ENCODE results near the gene ATP6V1B1. TPM values are rescaled to one million over a fixed set of nuclear protein-coding genes. Genes with fewer than 3 reads are reported as not detected.

The ATP6V1B1 gene
- total RNA-seq, 1 donor from 2014 or later: not detected

DNA sequence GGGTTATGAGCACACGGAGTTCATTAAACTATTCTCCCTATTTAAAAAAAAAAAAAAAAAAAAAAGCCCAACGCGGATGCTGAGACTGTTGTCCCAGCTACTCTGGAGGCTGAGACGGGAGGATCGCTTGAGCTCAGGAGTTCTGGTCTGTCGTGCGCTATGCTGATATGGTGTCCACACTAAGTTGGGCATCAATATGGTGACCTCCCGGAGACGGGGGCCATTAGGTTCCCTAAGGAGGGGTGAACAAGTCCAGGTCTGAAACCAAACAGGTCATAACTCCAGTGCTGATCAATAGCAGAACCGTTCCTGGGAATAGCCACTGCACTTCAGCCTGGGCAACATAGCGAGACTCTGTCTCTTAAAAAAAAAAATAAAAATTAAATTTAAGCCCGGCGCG is 29.8 kb downstream of the ATP6V1B1 start:
- FAIRE-seq: no peak
- H3K27me3 ChIP-seq (ENCODE audit: control insufficient read depth, insufficient read depth, low read length): no peaks in the 10 kb centered on the region
- H3K4me3 ChIP-seq (ENCODE audit: low read depth, low read length): no peak overlapping the region
- no peaks in the 10 kb centered on the region for H3K36me3 ChIP-seq (ENCODE audit: control insufficient read depth, insufficient read depth, low read length)
- DNase-seq (ENCODE audit: low read depth): no peak
- TF ChIP-seq, protein P1, sequence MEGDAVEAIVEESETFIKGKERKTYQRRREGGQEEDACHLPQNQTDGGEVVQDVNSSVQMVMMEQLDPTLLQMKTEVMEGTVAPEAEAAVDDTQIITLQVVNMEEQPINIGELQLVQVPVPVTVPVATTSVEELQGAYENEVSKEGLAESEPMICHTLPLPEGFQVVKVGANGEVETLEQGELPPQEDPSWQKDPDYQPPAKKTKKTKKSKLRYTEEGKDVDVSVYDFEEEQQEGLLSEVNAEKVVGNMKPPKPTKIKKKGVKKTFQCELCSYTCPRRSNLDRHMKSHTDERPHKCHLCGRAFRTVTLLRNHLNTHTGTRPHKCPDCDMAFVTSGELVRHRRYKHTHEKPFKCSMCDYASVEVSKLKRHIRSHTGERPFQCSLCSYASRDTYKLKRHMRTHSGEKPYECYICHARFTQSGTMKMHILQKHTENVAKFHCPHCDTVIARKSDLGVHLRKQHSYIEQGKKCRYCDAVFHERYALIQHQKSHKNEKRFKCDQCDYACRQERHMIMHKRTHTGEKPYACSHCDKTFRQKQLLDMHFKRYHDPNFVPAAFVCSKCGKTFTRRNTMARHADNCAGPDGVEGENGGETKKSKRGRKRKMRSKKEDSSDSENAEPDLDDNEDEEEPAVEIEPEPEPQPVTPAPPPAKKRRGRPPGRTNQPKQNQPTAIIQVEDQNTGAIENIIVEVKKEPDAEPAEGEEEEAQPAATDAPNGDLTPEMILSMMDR (IDR thresholded peaks at IDR 0.05; ENCODE audit: insufficient read depth, low read length, severe bottlenecking): no peak

DNA sequence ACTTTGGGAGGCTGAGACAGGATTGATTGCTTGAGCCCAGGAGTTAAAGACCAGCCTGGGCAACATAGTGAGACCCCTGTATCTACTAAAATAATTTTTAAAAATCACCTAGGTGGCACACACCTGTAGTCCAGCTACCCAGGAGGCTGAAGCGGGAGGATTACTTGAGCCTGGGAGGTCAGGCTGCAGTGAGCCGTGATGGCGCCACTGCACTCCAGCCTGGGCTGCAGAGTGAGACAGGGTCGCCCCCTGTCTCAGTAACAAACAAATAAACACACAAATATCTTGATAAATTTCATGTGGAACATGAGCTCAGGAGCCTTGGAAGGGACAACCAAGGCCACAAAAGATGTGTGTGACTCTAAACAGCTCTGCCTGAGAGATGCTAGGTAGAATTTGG is 31.0 kb downstream of the ATP6V1B1 start:
- TF ChIP-seq, protein P1 (IDR thresholded peaks at IDR 0.05; ENCODE audit: insufficient read depth, low read length, severe bottlenecking): no peak
- FAIRE-seq: no peak
- H3K4me3 ChIP-seq (ENCODE audit: low read depth, low read length): no peak overlapping the region
- H3K27me3 ChIP-seq (ENCODE audit: control insufficient read depth, insufficient read depth, low read length): no peaks in the 10 kb centered on the region
- H3K36me3 ChIP-seq (ENCODE audit: control insufficient read depth, insufficient read depth, low read length): no peaks in the 10 kb centered on the region
- DNase-seq (ENCODE audit: low read depth): no peak

DNA sequence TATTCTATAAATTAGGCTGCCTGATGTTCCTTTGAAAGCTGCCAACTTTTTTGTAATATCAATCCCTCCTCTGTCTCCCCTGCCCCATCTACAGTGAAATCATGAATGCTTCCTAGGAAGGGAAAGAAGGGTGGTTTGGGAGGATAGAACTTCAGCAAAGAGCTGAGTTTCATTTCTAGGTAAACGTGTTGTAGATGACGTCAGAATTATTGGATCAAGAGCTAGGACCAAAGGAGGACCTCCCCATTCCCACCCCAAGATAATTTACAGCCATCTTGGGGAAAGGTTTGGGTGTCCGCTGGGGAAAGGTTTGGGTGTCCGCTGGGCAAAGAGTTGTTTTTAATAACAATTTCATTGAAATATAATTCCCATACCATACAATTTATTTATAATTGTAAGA is 31.5 kb downstream of the ATP6V1B1 start:
- DNase-seq (ENCODE audit: low read depth) (no peak), FAIRE-seq (no peak)
- Histone ChIP-seq H3K27me3 (ENCODE audit: control insufficient read depth, insufficient read depth, low read length) (no peaks in the 10 kb centered on the region), H3K4me3 (ENCODE audit: low read depth, low read length) (no peak overlapping the region), H3K36me3 (ENCODE audit: control insufficient read depth, insufficient read depth, low read length) (no peaks in the 10 kb centered on the region)
- TF ChIP-seq, protein P1 (IDR thresholded peaks at IDR 0.05; ENCODE audit: insufficient read depth, low read length, severe bottlenecking): no peak

DNA sequence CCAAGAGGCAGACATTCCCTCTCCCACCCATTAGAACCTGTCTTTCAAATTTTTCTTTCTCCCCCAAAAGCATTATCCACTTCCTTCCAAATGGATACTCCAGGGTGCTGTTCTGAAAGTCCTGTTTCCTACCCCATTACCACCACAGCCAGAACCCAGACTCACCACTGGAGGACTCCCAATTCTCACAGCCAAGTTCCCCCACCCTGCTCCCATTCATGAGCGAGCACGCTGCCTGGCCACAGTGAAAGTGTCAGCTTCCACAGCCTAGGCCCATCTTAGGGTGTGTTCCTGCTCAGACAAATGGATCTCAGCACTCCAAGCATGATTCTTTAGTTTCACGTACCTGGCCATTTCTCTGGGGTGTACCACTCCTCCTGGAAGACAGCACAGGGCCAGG is 38.9 kb downstream of the ATP6V1B1 start:
- DNase-seq (ENCODE audit: low read depth) (no peak), FAIRE-seq (no peak)
- Histone ChIP-seq H3K27me3 (ENCODE audit: control insufficient read depth, insufficient read depth, low read length) (no peaks in the 10 kb centered on the region), H3K36me3 (ENCODE audit: control insufficient read depth, insufficient read depth, low read length) (no peaks in the 10 kb centered on the region), H3K4me3 (ENCODE audit: low read depth, low read length) (no peak overlapping the region)
- TF ChIP-seq, protein P1 (IDR thresholded peaks at IDR 0.05; ENCODE audit: insufficient read depth, low read length, severe bottlenecking): no peak

DNA sequence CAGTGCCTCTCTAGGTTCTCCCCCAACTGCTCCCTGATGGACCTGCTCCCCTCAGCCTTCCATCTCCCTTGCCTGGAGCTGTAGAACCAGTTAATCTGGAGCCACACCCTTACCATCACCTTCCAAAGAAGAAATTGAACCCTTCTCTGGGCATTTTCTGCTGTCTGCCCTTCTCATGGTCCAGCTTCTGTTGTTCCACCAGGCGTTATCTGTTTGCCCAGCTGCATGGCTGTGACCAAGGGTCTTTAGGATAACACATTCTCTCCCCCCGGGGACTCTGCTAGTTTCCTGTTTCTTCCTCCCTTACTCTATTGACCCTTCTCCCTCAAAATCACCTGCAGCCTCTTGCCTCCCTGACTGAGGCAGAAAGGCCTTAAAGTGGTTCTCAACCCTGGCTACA is 39.5 kb downstream of the ATP6V1B1 start:
- Histone ChIP-seq H3K4me3 (ENCODE audit: low read depth, low read length) (no peak overlapping the region), H3K36me3 (ENCODE audit: control insufficient read depth, insufficient read depth, low read length) (no peaks in the 10 kb centered on the region), H3K27me3 (ENCODE audit: control insufficient read depth, insufficient read depth, low read length) (no peaks in the 10 kb centered on the region)
- TF ChIP-seq, protein P1 (IDR thresholded peaks at IDR 0.05; ENCODE audit: insufficient read depth, low read length, severe bottlenecking): no peak
- no peak for DNase-seq (ENCODE audit: low read depth)
- no peak for FAIRE-seq

GRCh38 chr2:70977605-70978205 is 42.0 kb downstream of the ATP6V1B1 start:
- Histone ChIP-seq H3K36me3 (ENCODE audit: control insufficient read depth, insufficient read depth, low read length) (no peaks in the 10 kb centered on the region), H3K4me3 (ENCODE audit: low read depth, low read length) (peak overlapping the region; percentile 51), H3K27me3 (ENCODE audit: control insufficient read depth, insufficient read depth, low read length) (no peaks in the 10 kb centered on the region)
- no peak for FAIRE-seq
- DNase-seq (ENCODE audit: low read depth): peak; percentile 88
- TF ChIP-seq, protein P1 (IDR thresholded peaks at IDR 0.05; ENCODE audit: insufficient read depth, low read length, severe bottlenecking): no peak

Measured in bronchial epithelial cell (primary cell).